Ishikawa (cell line): ENCODE results near the gene TC2N.

ENCODE experiments used
- CEBPB ChIP-seq: IDR thresholded peaks from 2 replicates; pipeline ENCODE4 v1.6.1; 2012
- CREB1 ChIP-seq: IDR thresholded peaks from 2 replicates; pipeline ENCODE4 v1.6.1; 2012; ENCODE audit warnings: low read depth
- EGR1 ChIP-seq: IDR thresholded peaks from 2 replicates; pipeline ENCODE4 v1.6.1; 2012
- EP300 ChIP-seq: IDR thresholded peaks from 2 replicates; pipeline ENCODE4 v1.6.1; 2012; ENCODE audit warnings: borderline replicate concordance
- FOXM1 ChIP-seq: IDR thresholded peaks from 2 replicates; pipeline ENCODE4 v1.6.1; 2012; ENCODE audit warnings: low read depth, borderline replicate concordance
- MAX ChIP-seq: IDR thresholded peaks from 2 replicates; pipeline ENCODE4 v1.6.1; 2012
- NFIC ChIP-seq: IDR thresholded peaks from 2 replicates; pipeline ENCODE4 v1.6.1; 2012
- RAD21 ChIP-seq: IDR thresholded peaks from 2 replicates; pipeline ENCODE4 v1.6.1; 2012; ENCODE audit warnings: low read depth
- REST ChIP-seq: IDR thresholded peaks from 2 replicates; pipeline ENCODE4 v1.6.1; 2012; ENCODE audit warnings: low read depth, mild to moderate bottlenecking
- TAF1 ChIP-seq: IDR thresholded peaks from 2 replicates; pipeline ENCODE4 v1.6.1; 2012; ENCODE audit warnings: low read depth, mild to moderate bottlenecking
- TCF12 ChIP-seq: IDR thresholded peaks from 2 replicates; pipeline ENCODE4 v1.6.1; 2012; ENCODE audit warnings: low read depth
- TEAD4 ChIP-seq: IDR thresholded peaks from 2 replicates; pipeline ENCODE4 v1.6.1; 2012
- YY1 ChIP-seq: IDR thresholded peaks from 2 replicates; pipeline ENCODE4 v1.6.1; 2012; ENCODE audit warnings: low read depth
- ZBTB7A ChIP-seq: IDR thresholded peaks from 2 replicates; pipeline ENCODE4 v1.6.1; 2012; ENCODE audit warnings: low read depth
- TF ChIP-seq, protein P1 (sequence below): IDR thresholded peaks from 2 replicates; pipeline ENCODE4 v1.6.1; 2012

TC2N gene

DNA sequence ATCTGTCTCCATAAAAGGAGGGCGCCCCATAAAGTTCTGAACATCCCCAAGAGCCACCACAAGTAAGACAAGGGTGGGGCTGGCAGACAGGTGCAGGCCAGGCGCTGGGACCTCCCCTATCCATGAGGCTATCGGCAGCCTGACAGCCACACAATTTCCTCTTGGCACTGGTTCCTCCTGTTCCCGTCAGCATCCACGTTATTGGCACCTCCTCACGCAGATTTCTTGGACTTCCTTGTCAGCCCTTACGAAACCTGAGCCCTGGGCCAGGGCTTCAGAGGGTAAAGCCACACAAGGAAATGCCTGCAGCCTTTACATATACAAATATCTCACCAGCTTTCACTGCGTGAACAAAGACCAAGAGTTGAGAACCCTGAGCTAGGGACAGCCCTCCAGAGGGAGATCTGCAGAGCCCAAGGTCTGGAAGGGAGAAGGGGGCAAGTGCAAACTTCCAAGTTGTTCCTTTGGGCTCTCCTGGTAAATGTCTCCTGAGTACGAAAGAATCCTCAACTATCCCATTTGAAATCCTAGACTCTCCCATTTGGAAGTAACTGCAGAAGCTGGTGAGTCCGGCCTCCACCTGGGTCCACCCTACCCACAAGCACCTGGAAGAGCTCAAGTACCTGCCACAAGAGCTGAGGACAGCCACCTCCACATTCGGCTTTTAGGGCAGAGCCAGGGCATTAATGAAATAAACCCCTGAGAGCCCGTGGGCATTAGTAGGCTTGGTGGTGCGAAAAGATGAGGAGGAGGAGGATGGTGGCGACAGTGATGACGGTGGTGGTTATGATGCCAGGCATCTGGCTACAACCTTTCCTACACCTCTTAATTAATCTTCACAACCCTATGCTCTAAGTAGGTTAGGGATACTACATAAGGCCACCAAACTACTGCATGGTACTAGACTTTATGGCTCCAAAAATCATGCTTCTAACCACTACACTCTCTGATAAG lies 5.5 kb upstream of the TC2N start:
- TF ChIP-seq RAD21, result no peak
- TF ChIP-seq TAF1, result no peak
- TF ChIP-seq CEBPB, result no peak
- TF ChIP-seq NFIC, result peak; percentile 70

GRCh38 chr14:91872011-91872501 lies 4.7 kb upstream of the TC2N start:
- TF ChIP-seq EGR1 (no peak), TCF12 (no peak), MAX (no peak), TEAD4 (no peak), CREB1 (no peak), FOXM1 (no peak), CEBPB (no peak), REST (no peak), EP300 (no peak), TAF1 (no peak), ZBTB7A (no peak), YY1 (no peak), RAD21 (no peak), NFIC (no peak)
- TF ChIP-seq, protein P1, sequence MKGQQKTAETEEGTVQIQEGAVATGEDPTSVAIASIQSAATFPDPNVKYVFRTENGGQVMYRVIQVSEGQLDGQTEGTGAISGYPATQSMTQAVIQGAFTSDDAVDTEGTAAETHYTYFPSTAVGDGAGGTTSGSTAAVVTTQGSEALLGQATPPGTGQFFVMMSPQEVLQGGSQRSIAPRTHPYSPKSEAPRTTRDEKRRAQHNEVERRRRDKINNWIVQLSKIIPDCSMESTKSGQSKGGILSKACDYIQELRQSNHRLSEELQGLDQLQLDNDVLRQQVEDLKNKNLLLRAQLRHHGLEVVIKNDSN, result no peak

DNA sequence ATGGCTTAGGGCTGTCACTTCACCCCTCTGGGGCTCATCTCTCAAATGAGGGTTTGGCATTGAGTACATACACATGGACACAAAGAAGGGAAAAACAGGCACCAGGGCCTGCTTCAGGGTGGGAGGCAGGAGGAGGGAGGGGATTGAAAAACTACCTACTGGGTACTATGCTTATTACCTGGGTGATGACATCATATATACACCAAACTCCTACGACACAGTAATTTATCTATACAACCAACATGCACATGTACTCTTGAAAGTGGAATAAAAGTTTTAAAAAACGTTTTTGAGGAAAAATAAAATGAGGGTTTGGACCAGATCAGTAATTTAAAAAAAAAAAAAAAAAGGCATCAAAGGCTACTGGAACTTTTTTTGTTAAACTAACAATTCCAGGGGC lies 3.6 kb upstream of the TC2N start:
- TF ChIP-seq FOXM1 (no peak), TCF12 (no peak), EP300 (no peak)

DNA sequence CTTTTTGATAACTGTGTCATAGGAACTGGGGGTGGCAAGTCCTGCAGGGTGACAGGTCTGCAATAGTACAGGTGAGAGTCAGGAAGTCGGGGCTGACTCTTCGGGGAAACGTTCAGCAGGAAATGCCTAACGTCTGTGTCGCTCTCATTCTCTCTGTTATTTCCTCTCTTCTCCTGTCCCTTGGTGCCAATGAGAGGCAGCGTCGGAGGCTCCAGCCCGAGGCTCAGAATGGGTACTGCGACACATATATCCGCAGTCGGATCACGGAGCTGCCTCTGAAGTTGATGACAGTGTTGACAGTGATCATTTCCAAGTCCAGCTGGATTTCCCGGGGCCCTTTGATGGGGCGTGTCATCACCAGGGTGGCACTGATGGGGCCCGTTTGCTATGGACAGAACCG lies 2.7 kb upstream of the TC2N start:
- no peak for TF ChIP-seq REST
- no peak for TF ChIP-seq RAD21

- TF ChIP-seq MAX, result no peak
- no peak for TF ChIP-seq CEBPB
- TF ChIP-seq EGR1, result no peak
- no peak for TF ChIP-seq ZBTB7A
- TF ChIP-seq YY1, result no peak
- TF ChIP-seq EP300, result no peak
- no peak for TF ChIP-seq RAD21
- no peak for TF ChIP-seq FOXM1
- no peak for TF ChIP-seq REST
- no peak for TF ChIP-seq CREB1
- TF ChIP-seq, protein P1, result no peak
- TF ChIP-seq TAF1, result no peak
- TF ChIP-seq TEAD4, result no peak
Measured at GRCh38 chr14:91869556-91869955, 2.2 kb upstream of the TC2N start.
